ENCODE measurements around the gene FETUB.
"Not testable (repeated sequence)": the region's sequence is repeated elsewhere in the genome, so short reads cannot be mapped to it uniquely, and the experiment has no call there.

The FETUB gene

DNA sequence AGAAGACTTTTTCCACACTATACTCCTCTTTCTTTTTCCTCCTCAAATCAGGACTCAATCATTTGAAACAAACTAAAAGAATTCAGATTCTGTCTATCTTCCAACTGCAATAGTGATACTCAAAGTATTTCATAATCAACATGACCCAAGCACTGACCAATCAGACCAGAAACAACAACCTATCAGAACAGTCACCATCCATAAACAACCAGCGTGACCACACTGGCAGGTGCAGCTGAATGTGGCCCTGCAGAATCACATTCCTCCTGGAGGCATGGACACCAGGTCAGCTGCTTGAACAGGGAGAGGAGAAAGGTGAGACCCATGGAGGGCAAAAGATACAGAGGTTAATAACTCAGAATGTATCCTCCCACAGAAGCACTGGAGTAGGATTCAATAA lies 39.0 kb downstream of the FETUB start:
- DNase-seq (ENCODE audit: low read depth): no peak

GRCh38 chr3:186680869-186681268 lies 40.7 kb downstream of the FETUB start:
- DNase-seq (ENCODE audit: low read depth): no peak

- DNase-seq (ENCODE audit: low read depth): no peak
Measured at GRCh38 chr3:186682812-186683211, 42.6 kb downstream of the FETUB start.

DNA sequence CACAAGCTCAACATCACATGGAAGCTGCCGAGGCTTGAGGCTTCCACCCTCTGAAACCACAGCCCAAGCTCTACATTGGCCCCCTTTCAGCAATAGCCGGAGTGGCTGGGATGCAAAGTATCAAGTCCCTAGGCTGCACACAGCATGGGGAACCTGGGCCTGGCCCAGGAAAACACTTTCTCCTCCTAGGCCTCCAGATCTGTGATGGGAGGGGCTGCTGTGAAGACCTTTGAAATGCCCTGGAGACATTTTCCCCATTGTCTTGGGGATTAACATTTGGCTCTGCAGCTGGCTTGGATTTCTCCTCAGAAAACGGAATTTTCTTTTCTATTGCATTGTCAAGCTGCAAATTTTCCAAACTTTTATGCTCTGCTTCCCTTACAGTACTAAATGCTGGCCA lies 43.8 kb downstream of the FETUB start:
- no peak for DNase-seq (ENCODE audit: low read depth)

DNA sequence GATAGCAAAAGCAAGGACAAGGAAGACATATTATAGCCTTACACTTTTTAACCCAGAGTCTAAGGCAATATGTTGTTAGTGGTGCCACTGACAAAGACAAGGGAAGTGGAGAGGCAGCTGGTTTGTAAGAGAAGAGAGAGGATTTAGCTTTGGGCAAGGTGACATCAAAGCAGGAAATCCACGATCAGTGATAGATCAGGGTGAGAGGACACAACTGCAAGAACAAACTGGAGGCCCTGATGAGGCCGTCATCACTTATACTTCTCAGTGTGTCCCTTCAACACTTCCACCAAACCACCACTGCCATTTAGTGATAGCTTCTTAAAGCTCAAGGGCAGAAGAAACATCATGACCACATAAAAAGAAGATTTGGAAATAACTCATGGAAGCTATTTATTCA lies 46.3 kb downstream of the FETUB start:
- not testable (repeated sequence) for DNase-seq (ENCODE audit: low read depth)

GRCh38 chr3:186687120-186687651 lies 47.0 kb downstream of the FETUB start:
- no peak for DNase-seq (ENCODE audit: low read depth)

DNA sequence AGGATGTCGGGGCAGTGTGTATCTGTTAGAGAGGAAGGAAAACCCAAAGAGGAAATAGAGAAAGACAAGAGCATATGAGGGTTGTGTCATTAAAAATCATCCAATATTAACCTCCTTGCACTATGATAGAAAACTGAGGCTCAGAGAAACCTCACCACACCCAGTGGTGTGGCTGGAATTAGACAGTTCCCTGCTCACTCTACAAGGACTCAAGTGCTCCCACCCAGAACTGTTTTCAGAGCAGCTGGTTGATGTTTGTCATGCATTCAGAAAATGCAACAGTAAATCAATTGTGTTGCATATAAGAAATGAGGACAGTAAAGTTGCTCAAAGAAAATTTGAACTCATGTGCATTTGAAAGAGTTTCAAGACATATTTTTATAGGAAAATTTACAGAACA lies 50.1 kb downstream of the FETUB start:
- DNase-seq (ENCODE audit: low read depth): not testable (repeated sequence)

- DNase-seq (ENCODE audit: low read depth): no peak
Measured at GRCh38 chr3:186691676-186692075, 51.5 kb downstream of the FETUB start.

DNA sequence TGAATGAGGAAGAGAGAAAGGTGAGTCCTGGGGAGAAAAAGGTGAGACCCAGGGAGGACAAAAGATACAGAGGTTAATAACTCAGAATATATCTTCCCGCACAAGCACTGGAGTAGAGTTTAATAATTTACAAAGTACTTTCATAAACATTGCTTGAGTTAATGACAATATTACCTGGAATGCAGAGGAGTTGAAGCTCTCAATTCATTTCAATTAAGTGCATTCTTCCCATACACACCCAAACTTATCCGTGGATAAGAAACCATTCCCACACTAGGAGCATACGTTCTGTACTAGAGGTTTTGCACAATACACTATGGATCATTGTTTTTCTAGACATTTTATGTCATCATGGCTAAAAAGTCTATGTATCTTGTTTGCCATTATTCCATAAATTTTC lies 53.6 kb downstream of the FETUB start:
- DNase-seq (ENCODE audit: low read depth): no peak

GRCh38 chr3:186694288-186695032 lies 54.3 kb downstream of the FETUB start:
- DNase-seq (ENCODE audit: low read depth): no peak

- no peak for DNase-seq (ENCODE audit: low read depth)
Measured at GRCh38 chr3:186696522-186696921, 56.3 kb downstream of the FETUB start.

GRCh38 chr3:186697510-186697909 lies 57.3 kb downstream of the FETUB start:
- DNase-seq (ENCODE audit: low read depth): no peak

DNA sequence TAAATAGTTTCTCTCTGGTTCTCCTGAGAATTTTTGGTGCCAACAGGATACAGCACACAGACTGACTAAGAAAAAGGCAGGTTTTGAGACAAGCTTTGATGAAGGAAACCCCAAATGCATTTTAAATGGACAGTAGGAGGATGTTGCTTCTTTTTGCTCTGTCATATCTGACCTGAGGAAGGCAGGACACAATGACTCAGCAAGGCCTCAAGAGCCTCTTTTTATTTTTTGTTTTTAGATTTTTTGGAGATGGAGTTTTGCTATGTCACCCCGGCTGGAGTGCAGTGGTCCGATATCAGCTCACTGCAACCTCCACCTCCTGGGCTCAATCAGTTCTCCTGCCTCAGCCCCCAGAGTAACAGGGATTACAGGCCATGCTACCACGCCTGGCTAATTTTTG lies 60.1 kb downstream of the FETUB start:
- no peak for DNase-seq (ENCODE audit: low read depth)

GRCh38 chr3:186702451-186702850 lies 62.3 kb downstream of the FETUB start:
- DNase-seq (ENCODE audit: low read depth): not testable (repeated sequence)

Data from stimulated activated CD8-positive, alpha-beta memory T cell treated with anti-CD3 and anti-CD28 coated beads, Interleukin-15, amount 100 ng/mL, for 24 hours (primary cell).